ENCODE data around the gene ASIP. TPM values are rescaled to one million over a fixed set of nuclear protein-coding genes. Genes with fewer than 3 reads are reported as not detected.

Gene ASIP
- total RNA-seq, 6 experiments from 2014 or later: 0.42 TPM; not detected in 5

GRCh38 chr20:34309691-34310090 is 68.5 kb downstream of the ASIP start:
- Histone ChIP-seq H3K36me3 (no peaks in the 10 kb centered on the region), H3K27ac (peak overlapping the region in 2 of 3 donors; percentile 82 to 89), H3K4me1 (peaks cover 0 to 50% (median 11%) of the 10 kb centered on the region in 4 donors), H3K4me3 (no peak overlapping the region), H3K9me3 (no peaks in the 10 kb centered on the region), H3K27me3 (no peaks in the 10 kb centered on the region)
- ATAC-seq (no peak), DNase-seq (no peak)
- intact Hi-C loops (cut with DNase I): no loop called here
- 91% methylated on average over 3 of the region's 3 CpGs for WGBS (ENCODE audit: insufficient coverage, low coverage, low lambda C conversion rate, missing lambda C conversion rate)
- TF ChIP-seq CTCF (IDR thresholded peaks at IDR 0.05) (no peak), POLR2A (IDR thresholded peaks at IDR 0.05) (no peak)

DNA sequence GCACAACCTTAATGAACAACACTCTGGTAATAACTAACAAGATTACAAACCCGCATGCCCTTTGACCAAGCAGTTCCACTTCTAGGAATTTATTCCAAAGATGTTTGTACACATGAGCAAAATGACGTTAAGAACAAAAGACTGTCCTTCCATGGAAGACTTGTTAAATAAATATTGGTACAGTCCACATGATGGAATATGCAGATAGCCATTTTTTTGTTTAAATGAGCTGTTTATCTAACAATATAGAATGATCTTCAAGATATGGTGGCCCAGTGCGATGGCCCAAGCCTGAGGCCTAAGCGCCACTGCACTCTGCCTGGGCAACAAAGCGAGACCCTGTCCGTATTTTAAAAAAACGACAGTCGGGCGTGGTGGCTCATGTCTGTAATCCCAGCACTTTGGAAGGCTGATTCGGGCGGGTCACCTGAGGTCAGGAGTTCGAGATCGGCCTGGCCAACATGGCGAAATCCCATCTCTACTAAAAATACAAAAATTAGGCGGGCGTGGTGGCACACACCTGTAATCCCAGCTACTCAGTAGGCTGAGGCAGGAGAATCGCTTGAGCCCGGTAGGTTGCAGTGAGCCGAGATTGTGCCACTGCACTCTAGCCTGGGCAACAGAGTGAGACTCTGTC is 69.4 kb downstream of the ASIP start:
- Histone ChIP-seq H3K27me3 (no peaks in the 10 kb centered on the region), H3K4me1 (peaks cover 0 to 46% (median 11%) of the 10 kb centered on the region in 4 donors), H3K9me3 (no peaks in the 10 kb centered on the region), H3K4me3 (peak overlapping the region in 2 of 3 donors; percentile 57), H3K27ac (peak overlapping the region; percentile 19 to 89 (median 82)), H3K36me3 (no peaks in the 10 kb centered on the region)
- TF ChIP-seq POLR2A (IDR thresholded peaks at IDR 0.05): no peak
- no peak for TF ChIP-seq CTCF (IDR thresholded peaks at IDR 0.05)
- DNase-seq (no peak), ATAC-seq (peak; percentile 1 to 13 (median 8))
- intact Hi-C loops (cut with DNase I): no loop called here
- WGBS (ENCODE audit: insufficient coverage, low coverage, low lambda C conversion rate, missing lambda C conversion rate): 43% methylated on average over 15 of the region's 19 CpGs

DNA sequence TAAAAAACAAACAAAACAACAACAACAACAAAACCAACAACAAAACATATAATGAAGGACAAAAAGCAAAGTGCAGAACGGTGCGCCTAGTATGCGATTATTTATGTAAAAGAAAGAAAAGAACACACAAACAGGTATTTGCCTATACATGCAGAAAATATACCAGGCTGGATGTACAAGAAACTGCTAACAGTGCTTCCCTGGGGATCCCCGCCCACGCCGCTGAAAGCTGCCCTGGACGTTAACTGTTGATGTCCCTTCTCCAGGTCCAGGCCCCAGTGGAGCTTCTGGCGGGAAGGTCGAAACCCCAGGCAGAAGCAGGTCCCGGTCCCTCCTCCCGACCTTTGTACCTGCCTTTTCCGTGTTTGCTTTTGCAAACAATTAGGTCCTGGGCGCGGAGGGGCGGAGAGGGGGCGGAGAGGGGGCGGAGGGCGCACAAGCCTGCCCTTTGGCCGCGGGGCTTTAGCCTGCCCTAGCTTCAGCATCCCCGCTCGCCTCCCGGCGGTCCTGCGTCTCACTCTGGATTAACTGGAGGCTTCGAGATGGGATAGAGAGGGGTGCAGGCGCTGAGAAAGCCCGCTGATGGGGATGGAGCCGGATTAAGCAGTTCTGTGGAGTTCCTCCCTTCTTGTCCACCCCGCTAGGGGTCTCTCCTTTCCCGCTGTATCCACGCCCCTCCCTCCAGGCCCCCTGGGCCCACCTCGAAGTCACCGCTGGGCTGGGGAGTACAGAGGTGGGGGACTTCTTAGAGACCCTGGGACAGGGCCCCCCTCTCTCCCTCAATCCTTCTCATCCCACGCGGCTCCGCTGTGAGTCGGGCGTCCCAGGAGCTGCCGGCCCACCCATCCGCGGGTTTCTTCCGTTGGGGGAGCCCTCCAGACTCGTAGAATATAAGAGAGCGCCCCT is 70.1 kb downstream of the ASIP start:
- Histone ChIP-seq H3K4me3 (peak overlapping the region; percentile 21 to 57 (median 57)), H3K9me3 (no peaks in the 10 kb centered on the region), H3K27me3 (no peaks in the 10 kb centered on the region), H3K27ac (peak overlapping the region; percentile 21 to 91 (median 89)), H3K36me3 (no peaks in the 10 kb centered on the region), H3K4me1 (peaks cover 0 to 38% (median 11%) of the 10 kb centered on the region in 4 donors)
- intact Hi-C loops (cut with DNase I): no loop called here
- TF ChIP-seq CTCF (IDR thresholded peaks at IDR 0.05): peak in 1 of 4 donors; percentile 6
- no peak for TF ChIP-seq POLR2A (IDR thresholded peaks at IDR 0.05)
- peak; percentile 91 to 98 (median 97) for DNase-seq
- peak; percentile 77 to 87 (median 82) for ATAC-seq
- 4% methylated on average over 29 of the region's 45 CpGs for WGBS (ENCODE audit: insufficient coverage, low coverage, low lambda C conversion rate, missing lambda C conversion rate)

- Histone ChIP-seq H3K36me3 (no peaks in the 10 kb centered on the region), H3K27me3 (no peaks in the 10 kb centered on the region), H3K27ac (peak overlapping the region; percentile 21 to 91 (median 68)), H3K9me3 (no peaks in the 10 kb centered on the region), H3K4me3 (peak overlapping the region; percentile 21 to 57 (median 57)), H3K4me1 (peaks cover 0 to 31% (median 11%) of the 10 kb centered on the region in 4 donors)
- ATAC-seq (peak; percentile 23 to 62 (median 46)), DNase-seq (peak; percentile 43 to 89 (median 87))
- 0% methylated on average over 2 of the region's 11 CpGs for WGBS (ENCODE audit: insufficient coverage, low coverage, low lambda C conversion rate, missing lambda C conversion rate)
- no peak for TF ChIP-seq CTCF (IDR thresholded peaks at IDR 0.05)
- no peak for TF ChIP-seq POLR2A (IDR thresholded peaks at IDR 0.05)
- intact Hi-C loops (cut with DNase I): no loop called here
These were observed 70.8 kb downstream of the ASIP start for GRCh38 chr20:34312024-34312460.

Measured in right lobe of liver (tissue), 6 donors.